Measurements from ENCODE around the gene CD81. TPM values are rescaled to one million over a fixed set of nuclear protein-coding genes. Genes with fewer than 3 reads are reported as not detected.

CD81 gene
- polyA plus RNA-seq, 1 experiment = 260 TPM

- Histone ChIP-seq H3K4me3 (ENCODE audit: low read depth, low read length) (no peak overlapping the region), H3K27ac (ENCODE audit: low read depth, low read length) (no peak overlapping the region), H3K9me3 (ENCODE audit: control insufficient read depth, insufficient read depth, low read length) (no peaks in the 10 kb centered on the region; the same call in 1 of the 2 replicates), H3K27me3 (ENCODE audit: control insufficient read depth, insufficient read depth, low read length) (peaks cover 18% of the 10 kb centered on the region)
- no peak for DNase-seq (ENCODE audit: low read depth, low spot score)
- POLR2A ChIA-PET = no interaction called here
- CTCF ChIA-PET = no interaction called here
- TF ChIP-seq CTCF (IDR thresholded peaks at IDR 0.05; ENCODE audit: low read depth, low read length) = no peak
These were observed 62.7 kb downstream of the CD81 start for GRCh38 chr11:2439820-2440219.

- H3K27ac ChIP-seq (ENCODE audit: low read depth, low read length) = no peak overlapping the region
- H3K27me3 ChIP-seq (ENCODE audit: control insufficient read depth, insufficient read depth, low read length) = peaks cover 23% of the 10 kb centered on the region
- ChIA-PET POLR2A (no interaction called here), CTCF (no interaction called here)
- H3K9me3 ChIP-seq (ENCODE audit: control insufficient read depth, insufficient read depth, low read length) = no peaks in the 10 kb centered on the region; the same call in 1 of the 2 replicates
- TF ChIP-seq CTCF (IDR thresholded peaks at IDR 0.05; ENCODE audit: low read depth, low read length) = no peak
- DNase-seq (ENCODE audit: low read depth, low spot score) = no peak
- H3K4me3 ChIP-seq (ENCODE audit: low read depth, low read length) = no peak overlapping the region
These were observed 63.5 kb downstream of the CD81 start for GRCh38 chr11:2440646-2441045.

GRCh38 chr11:2441171-2441570 lies 64.1 kb downstream of the CD81 start:
- TF ChIP-seq CTCF (IDR thresholded peaks at IDR 0.05; ENCODE audit: low read depth, low read length) = no peak
- no peak overlapping the region for H3K4me3 ChIP-seq (ENCODE audit: low read depth, low read length)
- H3K27me3 ChIP-seq (ENCODE audit: control insufficient read depth, insufficient read depth, low read length) = peaks cover 27% of the 10 kb centered on the region
- H3K27ac ChIP-seq (ENCODE audit: low read depth, low read length) = no peak overlapping the region
- CTCF ChIA-PET = no interaction called here
- DNase-seq (ENCODE audit: low read depth, low spot score) = no peak
- H3K9me3 ChIP-seq (ENCODE audit: control insufficient read depth, insufficient read depth, low read length) = no peaks in the 10 kb centered on the region; the same call in 1 of the 2 replicates
- POLR2A ChIA-PET = interaction anchor here (0.6 kb wide), 1 partner anchor 82 kb away, joined by 3 read pairs; no protein-coding TSS in a partner anchor

GRCh38 chr11:2442589-2442988 lies 65.5 kb downstream of the CD81 start:
- no peak for DNase-seq (ENCODE audit: low read depth, low spot score)
- ChIA-PET POLR2A (no interaction called here), CTCF (no interaction called here)
- Histone ChIP-seq H3K27ac (ENCODE audit: low read depth, low read length) (no peak overlapping the region), H3K4me3 (ENCODE audit: low read depth, low read length) (no peak overlapping the region), H3K27me3 (ENCODE audit: control insufficient read depth, insufficient read depth, low read length) (peaks cover 34% of the 10 kb centered on the region), H3K9me3 (ENCODE audit: control insufficient read depth, insufficient read depth, low read length) (no peaks in the 10 kb centered on the region; the same call in 1 of the 2 replicates)
- no peak for TF ChIP-seq CTCF (IDR thresholded peaks at IDR 0.05; ENCODE audit: low read depth, low read length)

GRCh38 chr11:2443406-2443805 lies 66.3 kb downstream of the CD81 start:
- ChIA-PET CTCF (no interaction called here), POLR2A (no interaction called here)
- no peak overlapping the region for H3K4me3 ChIP-seq (ENCODE audit: low read depth, low read length)
- no peak for TF ChIP-seq CTCF (IDR thresholded peaks at IDR 0.05; ENCODE audit: low read depth, low read length)
- H3K27ac ChIP-seq (ENCODE audit: low read depth, low read length) = no peak overlapping the region
- no peaks in the 10 kb centered on the region; the same call in 1 of the 2 replicates for H3K9me3 ChIP-seq (ENCODE audit: control insufficient read depth, insufficient read depth, low read length)
- DNase-seq (ENCODE audit: low read depth, low spot score) = no peak
- peaks cover 32% of the 10 kb centered on the region for H3K27me3 ChIP-seq (ENCODE audit: control insufficient read depth, insufficient read depth, low read length)
